Type B pancreatic cell (in vitro differentiated cells): ENCODE results near the gene FOXP3. TPM values are rescaled to one million over a fixed set of nuclear protein-coding genes. Genes with fewer than 3 reads are reported as not detected.

Experiments
- DNase-seq: peaks from one replicate; pipeline ENCODE4 v3.0.0; 2021; ENCODE audit warnings: mixed read lengths; ENCODE audit not compliant: unreplicated experiment; ENCODE audit errors: extremely low spot score
- H3K27ac Mint-ChIP-seq: 2 replicates; pipeline ENCODE4 v1.8.0; 2021; ENCODE audit warnings: mild to moderate bottlenecking, mixed read lengths
- H3K27me3 Mint-ChIP-seq: 2 replicates; pipeline ENCODE4 v1.8.0; 2021; ENCODE audit warnings: mixed read lengths
- H3K36me3 Mint-ChIP-seq: 2 replicates; pipeline ENCODE4 v1.8.0; 2021; ENCODE audit warnings: mixed read lengths
- H3K4me1 Mint-ChIP-seq: one replicate; pipeline ENCODE4 v1.8.0; 2021; ENCODE audit warnings: mixed read lengths; ENCODE audit not compliant: unreplicated experiment
- H3K4me3 Mint-ChIP-seq: 2 replicates; pipeline ENCODE4 v1.8.0; 2021; ENCODE audit warnings: mild to moderate bottlenecking, mixed read lengths
- H3K9me3 Mint-ChIP-seq: 2 replicates; pipeline ENCODE4 v1.8.0; 2021; ENCODE audit warnings: mixed read lengths
- CTCF ChIP-seq: fragments of 200-600 bp; sonication (generic); conservative IDR thresholded peaks from 2 replicates; pipeline ENCODE4 v1.5.0; 2021; ENCODE audit warnings: antibody characterized with exemption, mild to moderate bottlenecking
- total RNA-seq: library from RNA; stranded (reverse); gene quantifications from 2 replicates; pipeline ENCODE4 v1.2.1, GENCODE V29; 2021; ENCODE audit warnings: low replicate concordance

FOXP3 gene
- total RNA-seq, 1 donor from 2014 or later, result 0.58 TPM

GRCh38 chrX:49247916-49248811 is 16.3 kb downstream of the FOXP3 start:
- Mint-ChIP-seq H3K4me1 (no peaks in the 10 kb centered on the region), H3K27me3 (no peaks in the 10 kb centered on the region), H3K9me3 (no peaks in the 10 kb centered on the region), H3K27ac (no peak overlapping the region), H3K4me3 (no peak overlapping the region), H3K36me3 (peaks cover 4% of the 10 kb centered on the region)
- DNase-seq, result no peak
- no peak for TF ChIP-seq CTCF

- Mint-ChIP-seq H3K4me3 (no peak overlapping the region), H3K27ac (no peak overlapping the region), H3K4me1 (no peaks in the 10 kb centered on the region), H3K36me3 (peaks cover 4% of the 10 kb centered on the region), H3K9me3 (no peaks in the 10 kb centered on the region), H3K27me3 (no peaks in the 10 kb centered on the region)
- no peak for DNase-seq
- no peak for TF ChIP-seq CTCF
Measured at GRCh38 chrX:49247346-49247745, 17.2 kb downstream of the FOXP3 start.

- Mint-ChIP-seq H3K27me3 (no peaks in the 10 kb centered on the region), H3K36me3 (peaks cover 4% of the 10 kb centered on the region), H3K27ac (no peak overlapping the region), H3K4me3 (no peak overlapping the region), H3K9me3 (no peaks in the 10 kb centered on the region), H3K4me1 (no peaks in the 10 kb centered on the region)
- DNase-seq, result no peak
- no peak for TF ChIP-seq CTCF
Measured at GRCh38 chrX:49246541-49246940, 18.0 kb downstream of the FOXP3 start.

GRCh38 chrX:49244207-49244606 is 20.3 kb downstream of the FOXP3 start:
- H3K4me1 Mint-ChIP-seq, result no peaks in the 10 kb centered on the region
- no peaks in the 10 kb centered on the region for H3K27me3 Mint-ChIP-seq
- H3K27ac Mint-ChIP-seq, result no peak overlapping the region
- no peaks in the 10 kb centered on the region for H3K9me3 Mint-ChIP-seq
- H3K36me3 Mint-ChIP-seq, result no peaks in the 10 kb centered on the region
- DNase-seq, result no peak
- TF ChIP-seq CTCF, result no peak
- no peak overlapping the region for H3K4me3 Mint-ChIP-seq

- no peak for DNase-seq
- TF ChIP-seq CTCF, result no peak
- no peak overlapping the region for H3K27ac Mint-ChIP-seq
- no peaks in the 10 kb centered on the region for H3K9me3 Mint-ChIP-seq
- no peaks in the 10 kb centered on the region for H3K36me3 Mint-ChIP-seq
- H3K27me3 Mint-ChIP-seq, result no peaks in the 10 kb centered on the region
- H3K4me1 Mint-ChIP-seq, result no peaks in the 10 kb centered on the region
- H3K4me3 Mint-ChIP-seq, result no peak overlapping the region
Measured at GRCh38 chrX:49243166-49243565, 21.3 kb downstream of the FOXP3 start.
